Osteoblast (primary cell): ENCODE results near the gene SFI1. TPM values are rescaled to one million over a fixed set of nuclear protein-coding genes. Genes with fewer than 3 reads are reported as not detected.
"Not testable (repeated sequence)": the region's sequence is repeated elsewhere in the genome, so short reads cannot be mapped to it uniquely, and the experiment has no call there.

Experiments
- DNase-seq: peaks from one replicate; pipeline ENCODE4 v3.0.0; 2011; ENCODE audit warnings: low spot score, mixed read lengths; ENCODE audit not compliant: insufficient read length; ENCODE audit errors: missing footprints
- H2AFZ ChIP-seq: 2 replicates; pipeline ENCODE4 v1.6.0; 2011; ENCODE audit warnings: mild to moderate bottlenecking, low read length
- H3K27ac ChIP-seq: 2 replicates; pipeline ENCODE4 v1.5.1; 2011; ENCODE audit warnings: mild to moderate bottlenecking, low read depth, low read length, moderate library complexity
- H3K27me3 ChIP-seq: 2 replicates; pipeline ENCODE4 v1.6.0; 2012; ENCODE audit warnings: mild to moderate bottlenecking, control low read depth, inconsistent platforms, low read length, moderate library complexity; ENCODE audit not compliant: insufficient read depth
- H3K36me3 ChIP-seq: 2 replicates; pipeline ENCODE4 v1.5.1; 2011; ENCODE audit warnings: mild to moderate bottlenecking, low read length, control low read depth, moderate library complexity; ENCODE audit not compliant: insufficient read depth
- H3K4me1 ChIP-seq: 2 replicates; pipeline ENCODE4 v1.5.1; 2011; ENCODE audit warnings: mild to moderate bottlenecking, low read length, control low read depth, moderate library complexity; ENCODE audit not compliant: insufficient read depth
- H3K4me2 ChIP-seq: 2 replicates; pipeline ENCODE4 v1.6.0; 2011; ENCODE audit warnings: mild to moderate bottlenecking, low read length; ENCODE audit not compliant: insufficient read depth
- H3K4me3 ChIP-seq: fragments of 200-600 bp; sonication (generic); 3 replicates; pipeline ENCODE4 v1.5.1; 2012; ENCODE audit warnings: mild to moderate bottlenecking, low read length, inconsistent platforms; ENCODE audit not compliant: insufficient read depth
- H3K79me2 ChIP-seq: 2 replicates; pipeline ENCODE4 v1.6.0; 2012; ENCODE audit warnings: mild to moderate bottlenecking, low read length, control low read depth, inconsistent platforms; ENCODE audit not compliant: insufficient read depth
- H3K9me3 ChIP-seq: 2 replicates; pipeline ENCODE4 v1.5.1; 2011; ENCODE audit warnings: low read depth, low read length, control low read depth
- H4K20me1 ChIP-seq: 2 replicates; pipeline ENCODE4 v1.6.0; 2012; ENCODE audit warnings: mild to moderate bottlenecking, low read length, control low read depth; ENCODE audit not compliant: insufficient read depth
- total RNA-seq: library from RNA; depleted of rRNA; stranded (reverse); fragments of >200 nt; gene quantifications from 2 replicates; pipeline ENCODE4 v1.2.3, GENCODE V29; 2012
- TF ChIP-seq, protein P1 (sequence below): IDR thresholded peaks from 2 replicates; pipeline ENCODE4 v1.5.1; 2011; ENCODE audit warnings: mild to moderate bottlenecking, low read depth, low read length, moderate library complexity; ENCODE audit errors: extremely low read depth

The SFI1 gene
- total RNA-seq, 1 donor: 16.6 TPM

DNA sequence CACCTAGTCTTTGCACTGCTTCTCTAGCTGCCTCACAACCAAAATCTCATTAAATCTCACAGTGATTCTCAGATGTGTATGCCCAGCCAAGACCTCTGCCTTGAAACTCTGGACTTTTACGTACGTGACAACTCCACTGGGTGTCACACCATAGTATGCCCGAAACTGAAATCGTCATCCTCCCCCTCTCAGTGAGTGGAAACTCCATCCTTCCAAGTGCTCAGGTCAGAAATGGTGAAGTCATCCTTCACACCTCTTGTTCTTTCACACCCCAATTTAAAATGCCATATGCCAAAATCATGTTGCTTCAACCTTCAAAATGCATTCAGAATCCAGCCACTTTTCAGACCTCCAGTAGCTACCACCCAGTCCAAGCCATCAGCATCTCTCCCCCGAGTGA lies 42.5 kb downstream of the SFI1 start:
- no peak overlapping the region for H3K4me2 ChIP-seq
- no peak for DNase-seq
- H3K27ac ChIP-seq: no peak overlapping the region
- TF ChIP-seq, protein P1, sequence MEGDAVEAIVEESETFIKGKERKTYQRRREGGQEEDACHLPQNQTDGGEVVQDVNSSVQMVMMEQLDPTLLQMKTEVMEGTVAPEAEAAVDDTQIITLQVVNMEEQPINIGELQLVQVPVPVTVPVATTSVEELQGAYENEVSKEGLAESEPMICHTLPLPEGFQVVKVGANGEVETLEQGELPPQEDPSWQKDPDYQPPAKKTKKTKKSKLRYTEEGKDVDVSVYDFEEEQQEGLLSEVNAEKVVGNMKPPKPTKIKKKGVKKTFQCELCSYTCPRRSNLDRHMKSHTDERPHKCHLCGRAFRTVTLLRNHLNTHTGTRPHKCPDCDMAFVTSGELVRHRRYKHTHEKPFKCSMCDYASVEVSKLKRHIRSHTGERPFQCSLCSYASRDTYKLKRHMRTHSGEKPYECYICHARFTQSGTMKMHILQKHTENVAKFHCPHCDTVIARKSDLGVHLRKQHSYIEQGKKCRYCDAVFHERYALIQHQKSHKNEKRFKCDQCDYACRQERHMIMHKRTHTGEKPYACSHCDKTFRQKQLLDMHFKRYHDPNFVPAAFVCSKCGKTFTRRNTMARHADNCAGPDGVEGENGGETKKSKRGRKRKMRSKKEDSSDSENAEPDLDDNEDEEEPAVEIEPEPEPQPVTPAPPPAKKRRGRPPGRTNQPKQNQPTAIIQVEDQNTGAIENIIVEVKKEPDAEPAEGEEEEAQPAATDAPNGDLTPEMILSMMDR: no peak
- H3K4me3 ChIP-seq: no peak overlapping the region
- no peaks in the 10 kb centered on the region for H3K9me3 ChIP-seq
- H3K36me3 ChIP-seq: no peaks in the 10 kb centered on the region
- no peaks in the 10 kb centered on the region for H4K20me1 ChIP-seq
- no peaks in the 10 kb centered on the region for H3K4me1 ChIP-seq
- H3K79me2 ChIP-seq: no peaks in the 10 kb centered on the region
- no peaks in the 10 kb centered on the region for H3K27me3 ChIP-seq
- H2AFZ ChIP-seq: no peak overlapping the region

DNA sequence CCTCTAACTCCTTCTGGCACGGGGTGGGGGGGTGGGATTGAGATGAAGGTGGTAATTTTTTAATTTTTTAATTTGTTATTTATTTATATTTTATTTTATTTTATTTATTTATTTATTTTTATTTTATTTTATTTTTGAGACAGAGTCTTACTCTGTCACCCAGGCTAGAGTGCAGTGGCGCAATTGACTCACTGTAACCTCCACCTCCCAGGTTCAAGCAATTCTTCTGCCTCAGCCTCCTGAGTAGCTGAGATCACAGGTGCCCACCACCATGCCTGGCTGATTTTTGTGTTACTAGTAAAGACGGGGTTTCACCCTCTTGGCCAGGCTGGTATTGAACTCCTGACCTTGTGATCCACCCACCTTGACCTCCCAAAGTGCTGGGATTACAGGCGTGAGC lies 43.8 kb downstream of the SFI1 start:
- not testable (repeated sequence) for H3K4me2 ChIP-seq, H2AFZ ChIP-seq, H3K4me1 ChIP-seq, H3K27me3 ChIP-seq, H3K36me3 ChIP-seq, H3K27ac ChIP-seq, H3K9me3 ChIP-seq, H4K20me1 ChIP-seq, DNase-seq, H3K4me3 ChIP-seq, H3K79me2 ChIP-seq

DNA sequence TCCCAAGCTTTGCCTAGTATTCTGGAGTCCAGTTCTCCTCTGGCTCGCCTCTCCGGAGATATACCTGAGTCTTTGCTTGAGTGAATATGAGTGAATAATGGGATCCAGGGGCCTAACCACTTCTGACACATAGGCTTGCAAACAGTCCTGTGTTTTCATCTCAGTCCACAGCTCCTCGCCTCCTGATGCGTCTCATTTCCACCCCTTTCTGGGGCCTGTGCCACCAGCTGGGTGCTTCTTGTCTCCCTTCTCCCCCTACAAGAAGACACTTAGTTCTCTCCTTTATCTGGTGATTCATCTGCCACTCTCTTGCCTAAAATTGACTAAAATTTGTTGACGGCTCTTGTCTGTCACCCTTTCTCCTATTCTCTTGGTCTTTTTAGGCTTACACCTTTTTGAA lies 44.6 kb downstream of the SFI1 start:
- no peak overlapping the region for H3K27ac ChIP-seq
- no peak overlapping the region for H2AFZ ChIP-seq
- H3K27me3 ChIP-seq: no peaks in the 10 kb centered on the region
- H3K9me3 ChIP-seq: no peaks in the 10 kb centered on the region
- no peaks in the 10 kb centered on the region for H3K4me1 ChIP-seq
- no peak overlapping the region for H3K4me2 ChIP-seq
- DNase-seq: no peak
- H4K20me1 ChIP-seq: no peaks in the 10 kb centered on the region
- no peak overlapping the region for H3K4me3 ChIP-seq
- no peaks in the 10 kb centered on the region for H3K79me2 ChIP-seq
- no peaks in the 10 kb centered on the region for H3K36me3 ChIP-seq
- TF ChIP-seq, protein P1: no peak

DNA sequence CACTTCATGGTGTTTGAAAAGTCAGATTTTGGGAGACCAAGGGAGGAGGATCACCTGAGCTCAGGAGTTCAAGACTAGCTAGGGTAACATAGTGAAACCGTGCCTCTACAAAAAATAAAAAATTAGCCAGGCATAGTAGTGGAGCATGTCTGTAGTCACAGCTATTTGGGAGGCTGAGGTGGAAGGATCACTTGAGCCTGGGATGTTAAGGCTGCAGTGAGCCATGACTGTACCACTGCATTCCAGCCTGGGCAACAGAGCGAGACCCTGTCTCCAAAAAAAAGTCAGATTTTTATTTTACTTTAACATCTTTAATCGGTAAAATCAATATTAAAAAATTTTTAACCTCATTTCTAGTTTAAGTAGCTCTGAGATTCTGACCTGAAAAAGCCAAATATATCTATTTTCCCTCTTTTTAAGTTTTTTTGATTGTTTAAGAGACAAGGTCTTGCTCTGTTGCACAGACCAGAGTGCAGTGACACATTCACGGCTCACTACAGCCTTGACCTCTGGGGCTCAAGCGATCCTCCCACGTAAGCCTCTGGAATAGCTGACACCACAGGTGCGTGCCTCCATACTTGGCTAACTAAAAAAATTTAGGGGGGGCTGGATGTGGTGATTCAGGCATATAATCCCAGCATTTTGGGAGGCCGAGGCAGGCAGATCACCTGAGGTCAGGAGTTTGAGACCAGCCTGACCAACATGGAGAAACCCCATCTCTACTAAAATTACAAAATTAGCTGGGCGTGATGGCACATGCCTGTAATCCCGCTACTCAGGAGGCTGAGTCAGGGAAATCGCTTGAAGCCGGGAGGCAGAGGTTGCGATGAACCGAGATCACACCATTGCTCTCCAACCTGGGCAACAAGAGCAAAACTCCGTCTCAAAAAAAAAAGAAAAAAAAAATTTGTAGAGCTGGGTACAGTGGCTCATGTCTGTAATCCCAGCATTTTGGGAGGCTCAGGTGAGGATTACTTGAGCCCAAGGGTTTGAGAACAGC lies 48.4 kb downstream of the SFI1 start:
- Histone ChIP-seq H3K9me3 (no peaks in the 10 kb centered on the region), H3K4me3 (no peak overlapping the region), H4K20me1 (no peaks in the 10 kb centered on the region), H3K79me2 (no peaks in the 10 kb centered on the region), H3K27me3 (no peaks in the 10 kb centered on the region), H3K4me1 (no peaks in the 10 kb centered on the region), H2AFZ (no peak overlapping the region), H3K36me3 (peaks cover 4% of the 10 kb centered on the region), H3K27ac (no peak overlapping the region), H3K4me2 (no peak overlapping the region)
- DNase-seq: no peak
- TF ChIP-seq, protein P1: no peak
